HepG2 (cell line): ENCODE data around the gene COBL. TPM values are rescaled to one million over a fixed set of nuclear protein-coding genes. Genes with fewer than 3 reads are reported as not detected.
A peak's percentile ranks its signal among the peaks of the same experiment; 100 is the strongest.

Source experiments
- ATAD3A ChIP-seq: sonication (generic); formaldehyde crosslinking; IDR thresholded peaks from 2 replicates; pipeline ENCODE4 v1.4.0; 2020; ENCODE audit warnings: missing genetic modification reagents
- CSRNP2 ChIP-seq: sonication (generic); formaldehyde crosslinking; conservative IDR thresholded peaks from 2 replicates; pipeline ENCODE4 v1.8.0; 2022; ENCODE audit warnings: low read depth, missing genetic modification reagents
- DMTF1 ChIP-seq: sonication (generic); formaldehyde crosslinking; IDR thresholded peaks from 2 replicates; pipeline ENCODE4 v1.4.0; 2020; ENCODE audit warnings: mild to moderate bottlenecking, missing genetic modification reagents
- FOXK2 ChIP-seq: fragments of 450-650 bp; IDR thresholded peaks from 2 replicates; pipeline ENCODE4 v1.6.1; 2016
- GATAD1 ChIP-seq: IDR thresholded peaks from 2 replicates; pipeline ENCODE4 v1.6.1; 2016; ENCODE audit warnings: missing genetic modification reagents, missing compliant biosample characterization
- GPN1 ChIP-seq: sonication (generic); formaldehyde crosslinking; IDR thresholded peaks from 2 replicates; pipeline ENCODE4 v1.5.1; 2020; ENCODE audit warnings: missing genetic modification reagents, borderline replicate concordance
- HBP1 ChIP-seq: IDR thresholded peaks from 2 replicates; pipeline ENCODE4 v1.6.1; 2016; ENCODE audit warnings: low read depth, control low read depth
- HIC2 ChIP-seq: sonication (generic); formaldehyde crosslinking; IDR thresholded peaks from 2 replicates; pipeline ENCODE4 v1.9.0; 2022; ENCODE audit warnings: low read depth, missing genetic modification reagents
- HOXA9 ChIP-seq: sonication (generic); formaldehyde crosslinking; IDR thresholded peaks from 2 replicates; pipeline ENCODE4 v1.8.1; 2022; ENCODE audit warnings: missing genetic modification reagents, mild to moderate bottlenecking, moderate library complexity, borderline replicate concordance
- MAFG ChIP-seq: sonication (generic); formaldehyde crosslinking; IDR thresholded peaks from 2 replicates; pipeline ENCODE4 v1.5.1; 2020; ENCODE audit warnings: mild to moderate bottlenecking, missing genetic modification reagents
- MXD3 ChIP-seq: IDR thresholded peaks from 2 replicates; pipeline ENCODE4 v1.6.1; 2016; ENCODE audit warnings: mild to moderate bottlenecking, missing biosample characterization, missing genetic modification reagents
- PAX8 ChIP-seq: sonication (generic); formaldehyde crosslinking; IDR thresholded peaks from 2 replicates; pipeline ENCODE4 v1.8.0; 2022; ENCODE audit warnings: mild to moderate bottlenecking, missing genetic modification reagents, borderline replicate concordance
- PRDM4 ChIP-seq: sonication (generic); formaldehyde crosslinking; IDR thresholded peaks from 2 replicates; pipeline ENCODE4 v1.9.0; 2021; ENCODE audit warnings: missing genetic modification reagents, borderline replicate concordance
- SALL2 ChIP-seq: sonication (generic); formaldehyde crosslinking; IDR thresholded peaks from 2 replicates; pipeline ENCODE4 v1.8.1; 2023; ENCODE audit warnings: mild to moderate bottlenecking, missing genetic modification reagents, inconsistent platforms
- SAP130 ChIP-seq: IDR thresholded peaks from 2 replicates; pipeline ENCODE4 v1.6.1; 2016; ENCODE audit warnings: low read depth
- TBX3 ChIP-seq: fragments of 450-650 bp; IDR thresholded peaks from 2 replicates; pipeline ENCODE4 v1.6.1; 2017; ENCODE audit warnings: antibody characterized with exemption, mild to moderate bottlenecking, inconsistent platforms, borderline replicate concordance
- ZMAT5 ChIP-seq: sonication (generic); formaldehyde crosslinking; IDR thresholded peaks from 2 replicates; pipeline ENCODE4 v1.5.0; 2020; ENCODE audit warnings: mild to moderate bottlenecking, low read depth, missing genetic modification reagents, borderline replicate concordance
- ZMYM4 ChIP-seq: sonication (generic); formaldehyde crosslinking; IDR thresholded peaks from 2 replicates; pipeline ENCODE4 v1.8.1; 2023; ENCODE audit warnings: mild to moderate bottlenecking, missing genetic modification reagents
- ZNF543 ChIP-seq: sonication (generic); formaldehyde crosslinking; IDR thresholded peaks from 2 replicates; pipeline ENCODE4 v1.4.0; 2020; ENCODE audit warnings: mild to moderate bottlenecking, missing genetic modification reagents
- ZNF549 ChIP-seq: sonication (generic); formaldehyde crosslinking; IDR thresholded peaks from 2 replicates; pipeline ENCODE4 v1.5.0; 2020; ENCODE audit warnings: missing genetic modification reagents
- polyA plus RNA-seq, 8 experiments: library from polyadenylated mRNA; depleted of rRNA in 3 of 8; stranded (reverse) in 7 of 8; unstranded in 1 of 8; fragments of >200 nt; fragmentation: Illumina TruSeq in 4 of 8; extraction: Trizol in 4 of 8; gene quantifications; 2 replicates each; pipeline versions ENCODE4 v1.2.1 to v1.2.3, GENCODE V29; 2011 to 2016; ENCODE audit warnings: low read depth in 4 of 8, missing spikeins in 1 of 8, mixed read lengths in 1 of 8; ENCODE audit not compliant: insufficient read depth in 1 of 8
- total RNA-seq, 5 experiments: library from RNA; depleted of rRNA; stranded (reverse); fragments of >200 nt; fragmentation: Illumina TruSeq; extraction: Trizol; gene quantifications; 2 replicates each; pipeline ENCODE4 v1.2.3, GENCODE V29; 2016; ENCODE audit warnings: low read depth in 1 of 5

The COBL gene
- total and polyA plus RNA-seq, 2 of the 13 experiments (the other 11 are each of a cell fraction or from before 2014, with no cell fraction given), result 3.8 to 4.9 TPM

GRCh38 chr7:51328351-51328801 lies 11.8 kb upstream of the COBL start (continued):
- TF ChIP-seq PAX8 (CRISPR knock-in tag), result no peak
- no peak for TF ChIP-seq GPN1 (CRISPR knock-in tag)
- TF ChIP-seq PRDM4 (CRISPR knock-in tag), result no peak
- no peak for TF ChIP-seq HBP1
- TF ChIP-seq SAP130 (CRISPR knock-in tag), result 0 out of 2 replicates have a peak, but pooled peaks have one; percentile 41
- TF ChIP-seq GATAD1 (CRISPR knock-in tag), result no peak
- 0 out of 2 replicates have a peak, but pooled peaks have one; percentile 35 for TF ChIP-seq ZNF543 (CRISPR knock-in tag)
- no peak for TF ChIP-seq DMTF1 (CRISPR knock-in tag)
- no peak for TF ChIP-seq CSRNP2
- TF ChIP-seq HIC2, result peak; percentile 40; the same call in 1 of the 2 replicates
- TF ChIP-seq ZNF549, result no peak
- no peak for TF ChIP-seq HOXA9 (CRISPR knock-in tag)
- TF ChIP-seq SALL2 (CRISPR knock-in tag), result no peak
- no peak for TF ChIP-seq ATAD3A (CRISPR knock-in tag)
- TF ChIP-seq ZMYM4, result peak; percentile 70
- TF ChIP-seq MAFG (CRISPR knock-in tag), result no peak
- no peak for TF ChIP-seq ZMAT5 (CRISPR knock-in tag)
- TF ChIP-seq MXD3 (CRISPR knock-in tag), result no peak
- peak; percentile 92 for TF ChIP-seq TBX3
- peak; percentile 58; the same call in 1 of the 2 replicates for TF ChIP-seq FOXK2
